NCI-H128 (cell line): ENCODE data around the gene PSAPL1.

Experiments
- DNase-seq: peaks from one replicate; lab custom pipeline; 2025; ENCODE audit not compliant: unreplicated experiment; lab: John Stamatoyannopoulos, UW

The PSAPL1 gene

GRCh38 chr4:7419961-7420660 lies 14.6 kb downstream of the PSAPL1 start:
- no peak for DNase-seq

GRCh38 chr4:7418131-7418943 lies 16.4 kb downstream of the PSAPL1 start:
- no peak for DNase-seq

DNA sequence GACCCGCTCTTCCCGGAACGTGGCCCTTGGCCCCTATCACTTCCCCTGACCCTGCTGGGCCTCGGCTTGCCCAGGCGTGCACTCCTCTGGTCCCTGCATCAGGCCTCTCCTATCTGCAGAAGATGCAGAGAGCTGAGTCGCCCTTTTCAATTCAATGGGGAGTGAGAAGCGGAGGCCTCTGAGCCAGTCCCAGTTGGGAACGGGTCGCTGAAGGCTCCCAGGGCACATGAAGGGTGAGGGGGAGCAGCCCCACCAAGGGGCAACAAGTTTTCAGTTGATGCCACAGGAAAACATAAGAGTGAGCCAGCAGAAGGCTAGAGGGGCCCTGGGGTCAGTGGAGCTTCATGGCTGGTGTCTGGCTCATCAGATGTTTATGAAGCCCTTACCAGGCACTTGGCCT lies 17.1 kb downstream of the PSAPL1 start:
- no peak for DNase-seq

- DNase-seq = no peak
Measured at GRCh38 chr4:7416745-7417432, 17.8 kb downstream of the PSAPL1 start.

GRCh38 chr4:7415927-7416686 lies 18.6 kb downstream of the PSAPL1 start:
- no peak for DNase-seq

GRCh38 chr4:7414736-7415510 lies 19.8 kb downstream of the PSAPL1 start:
- no peak for DNase-seq

DNA sequence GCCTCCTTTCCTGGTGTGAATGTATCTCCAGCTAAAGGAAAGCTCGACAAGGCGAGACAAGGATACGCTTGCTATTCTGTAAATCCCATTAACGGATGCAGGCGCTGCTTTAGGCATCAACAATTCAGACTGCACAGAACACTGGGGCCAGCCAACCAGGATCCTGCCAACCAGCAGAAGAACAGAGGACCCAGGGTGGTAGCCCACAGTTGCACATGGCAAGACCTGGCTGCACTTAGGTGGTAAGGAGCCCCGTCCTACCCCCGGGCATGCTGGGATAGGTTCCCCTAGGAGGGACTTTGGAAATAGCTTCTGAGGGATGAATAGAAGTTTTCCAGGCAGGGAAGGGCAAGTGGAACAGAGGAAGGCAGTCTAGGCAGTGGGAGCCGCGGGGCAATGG lies 20.7 kb downstream of the PSAPL1 start:
- no peak for DNase-seq

DNA sequence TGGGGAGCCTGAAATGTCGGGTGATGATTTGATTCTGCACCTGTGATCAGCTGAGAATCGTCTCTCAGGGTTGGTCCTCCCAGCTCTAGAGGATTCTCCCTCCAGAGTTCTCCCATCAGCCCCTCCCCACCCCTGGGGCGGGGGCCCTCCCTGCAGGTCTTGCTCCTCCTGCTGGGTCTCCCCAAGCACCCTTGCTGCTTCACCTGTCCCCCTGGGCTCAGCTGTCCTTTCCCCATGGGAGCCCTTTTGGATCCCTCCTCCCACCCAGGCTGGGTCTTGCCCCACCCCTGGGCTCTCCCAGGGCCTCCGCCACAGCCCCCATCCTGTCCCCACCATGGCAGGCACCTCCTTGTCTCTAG lies 22.2 kb downstream of the PSAPL1 start:
- no peak for DNase-seq

DNA sequence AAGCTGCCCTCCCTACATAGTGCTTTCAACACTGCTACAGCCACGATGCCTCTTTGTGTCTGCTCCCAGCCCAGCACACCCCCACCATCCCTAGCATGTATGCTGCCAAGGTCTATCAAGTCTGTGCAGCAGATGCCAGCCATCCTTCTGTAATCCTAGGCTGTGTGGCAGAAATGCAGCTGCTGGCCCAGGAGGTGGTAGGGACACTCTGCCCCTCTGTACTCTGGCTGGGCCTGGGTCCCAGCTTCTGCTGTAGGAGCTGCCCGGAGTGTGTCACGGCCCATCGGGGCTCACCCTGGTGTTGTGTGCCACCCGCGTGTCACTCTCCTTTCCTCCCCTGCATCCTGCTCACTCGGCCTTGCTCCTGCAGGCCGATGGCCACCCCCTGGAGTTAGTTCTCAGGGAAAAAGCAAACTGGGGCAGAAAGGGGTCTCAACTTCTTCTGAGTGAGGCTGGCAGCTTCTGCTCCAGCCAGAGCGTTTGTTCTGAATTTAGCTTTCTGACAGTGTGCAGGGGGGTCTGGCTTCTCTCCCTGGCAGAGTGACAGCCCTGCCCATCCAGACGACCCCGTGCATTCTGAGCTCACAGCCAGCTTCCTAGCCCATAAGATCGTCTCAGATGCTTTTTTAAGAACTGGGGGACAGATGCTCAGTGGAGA lies 22.7 kb downstream of the PSAPL1 start:
- DNase-seq = no peak

GRCh38 chr4:7411491-7411890 lies 23.2 kb downstream of the PSAPL1 start:
- no peak for DNase-seq

GRCh38 chr4:7410446-7410845 lies 24.3 kb downstream of the PSAPL1 start:
- no peak for DNase-seq

DNA sequence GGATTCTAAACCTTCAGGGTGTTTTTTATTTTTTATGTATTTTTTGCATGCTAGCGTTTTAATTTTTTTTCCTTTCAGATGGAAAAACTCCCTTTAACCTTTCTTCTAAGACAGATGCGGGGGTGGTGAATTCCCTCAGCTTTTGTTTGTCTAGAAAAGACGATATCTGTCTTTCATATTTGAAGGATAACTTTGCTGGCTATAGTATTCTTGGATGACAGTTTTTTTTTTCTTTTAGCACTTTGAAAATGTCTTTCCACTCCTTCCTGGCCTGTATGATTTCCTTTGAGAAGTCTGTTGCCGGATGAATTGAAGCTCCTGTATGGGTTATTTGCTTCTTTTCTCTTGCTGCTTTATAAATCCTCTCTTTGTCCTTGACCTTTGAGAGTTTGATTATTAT lies 26.6 kb downstream of the PSAPL1 start:
- no peak for DNase-seq

DNA sequence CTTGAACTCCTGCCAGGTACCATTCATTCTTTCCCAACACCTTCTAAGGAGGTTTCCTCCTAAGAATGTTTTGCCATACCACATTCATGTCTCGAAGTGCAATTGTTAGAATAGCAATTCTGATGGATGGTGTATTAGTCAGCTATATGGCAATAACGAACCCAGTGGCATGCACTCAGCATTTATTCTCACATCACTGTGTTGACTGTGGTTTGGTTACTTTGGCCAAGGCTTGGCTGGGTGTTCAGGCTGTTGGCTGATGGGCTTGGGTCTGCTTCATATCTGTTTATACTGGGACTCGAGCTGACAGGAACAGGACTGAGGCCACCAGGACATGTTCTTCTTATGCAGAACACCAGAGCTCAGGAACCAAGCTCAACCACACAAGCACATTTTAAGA lies 31.7 kb downstream of the PSAPL1 start:
- DNase-seq = no peak

- no peak for DNase-seq
Measured at GRCh38 chr4:7402526-7402925, 32.2 kb downstream of the PSAPL1 start.

DNA sequence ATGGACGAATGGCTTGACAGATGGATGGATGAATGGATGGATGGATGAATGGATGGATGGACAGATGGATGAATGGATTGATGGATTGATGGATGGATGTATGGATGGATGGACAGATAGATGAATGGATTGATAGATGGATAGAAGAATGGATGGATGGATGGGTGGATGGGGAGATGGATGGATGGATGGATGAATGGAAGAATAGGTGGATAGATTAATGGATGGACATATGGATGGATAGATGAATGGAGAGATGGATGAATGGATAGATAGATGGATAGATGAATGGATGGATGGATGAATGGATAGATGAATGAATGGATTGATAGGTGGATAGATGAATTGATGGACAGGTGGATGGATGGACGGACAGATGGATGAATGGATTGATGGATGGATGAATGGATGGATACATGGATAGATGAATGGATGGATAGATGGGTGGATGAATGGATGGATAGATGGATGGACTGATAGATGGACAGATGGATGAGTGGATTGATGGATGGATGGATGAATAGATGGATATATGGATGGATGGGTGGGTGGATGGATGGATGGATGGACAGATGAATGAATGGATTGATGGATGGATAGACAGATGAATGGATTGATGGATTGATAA lies 33.9 kb downstream of the PSAPL1 start:
- DNase-seq = no peak

DNA sequence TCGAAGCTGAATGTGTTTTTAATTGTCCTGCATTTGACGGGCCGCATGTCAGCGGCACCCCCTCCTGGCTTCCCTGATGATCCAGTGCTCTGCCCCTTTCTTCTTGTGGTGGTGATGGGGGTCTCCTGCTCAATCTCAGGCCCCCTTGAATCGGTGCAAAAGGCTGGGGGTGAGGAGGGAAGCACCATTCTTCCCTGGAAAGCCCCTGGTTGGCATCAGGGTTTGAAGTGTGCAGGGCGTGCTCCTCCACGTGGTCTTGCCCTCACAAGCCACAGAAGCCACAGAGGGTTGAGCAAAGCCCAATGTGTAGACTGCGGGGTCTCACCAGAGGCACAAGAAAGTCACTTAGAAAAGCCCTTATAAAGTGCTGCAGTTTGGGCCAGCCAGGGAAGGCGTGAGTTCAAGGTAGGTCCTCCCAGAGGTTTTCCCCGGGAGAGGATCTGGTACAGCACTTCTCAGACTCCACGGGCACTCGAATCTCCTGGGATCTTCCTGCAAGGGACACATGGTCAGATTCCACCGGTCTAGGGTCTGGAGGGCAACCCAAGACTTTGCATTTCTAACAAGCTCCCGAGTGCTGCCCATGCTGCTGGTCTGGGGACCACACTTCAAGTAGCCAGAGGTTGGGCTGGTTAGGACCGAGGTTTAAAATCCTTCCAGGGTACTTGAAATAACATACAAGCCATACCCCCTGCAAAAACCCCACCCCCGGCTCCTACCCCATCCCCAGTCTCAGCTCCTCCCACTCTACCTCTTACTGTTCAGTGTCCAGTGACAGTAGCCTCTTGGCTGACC lies 35.1 kb downstream of the PSAPL1 start:
- no peak for DNase-seq

DNA sequence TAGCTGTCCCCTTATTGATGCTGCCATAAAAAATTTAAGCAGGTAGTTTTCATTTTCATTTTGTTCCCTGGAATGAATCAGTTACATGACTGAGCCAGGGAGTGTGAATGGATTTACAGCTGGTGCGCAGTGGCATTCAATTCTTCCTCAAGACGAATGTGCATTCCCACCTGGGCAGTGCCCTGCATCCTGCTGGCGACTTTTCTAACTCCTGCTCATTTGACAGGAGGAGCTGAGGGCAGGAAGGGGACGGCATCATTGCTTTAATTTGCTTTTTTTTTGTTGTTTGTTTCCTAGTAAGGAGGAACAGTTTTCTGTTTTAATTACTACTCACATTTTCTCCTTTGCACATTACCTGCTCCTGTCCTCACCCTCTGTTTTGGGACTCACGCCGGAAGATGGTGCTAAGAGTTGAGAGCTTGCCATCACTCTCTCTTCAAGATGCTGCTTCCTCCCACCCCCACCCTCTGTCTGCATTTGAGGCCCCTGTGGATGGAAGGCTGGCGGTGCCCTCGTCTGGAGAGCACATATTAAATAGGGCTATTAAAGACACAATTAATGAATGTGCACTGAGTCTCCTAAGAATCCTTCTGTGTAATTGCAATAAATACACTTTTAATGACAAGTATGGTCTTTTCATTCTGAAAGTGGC lies 35.8 kb downstream of the PSAPL1 start:
- DNase-seq = no peak

- peak; percentile 80 for DNase-seq
Measured at GRCh38 chr4:7398104-7398423, 36.7 kb downstream of the PSAPL1 start.
